H9 (cell line): ENCODE data around the gene SART1. TPM values are rescaled to one million over a fixed set of nuclear protein-coding genes. Genes with fewer than 3 reads are reported as not detected.

Experiments
- DNase-seq: peaks from one replicate; pipeline ENCODE4 v3.0.0-alpha.2; 2017
- H2AFZ ChIP-seq: one replicate; pipeline ENCODE4 v1.6.1; 2013; ENCODE audit warnings: mild to moderate bottlenecking, low read length, control low read depth, moderate library complexity
- H2AK5ac ChIP-seq: 2 replicates; pipeline ENCODE4 v1.6.1; 2013; ENCODE audit warnings: low read length, control low read depth, mixed read lengths; ENCODE audit not compliant: insufficient read length
- H2BK120ac ChIP-seq: one replicate; pipeline ENCODE4 v1.6.1; 2013; ENCODE audit warnings: low read depth, mild to moderate bottlenecking, low read length, control low read depth, inconsistent platforms; ENCODE audit not compliant: poor library complexity, severe bottlenecking
- H2BK12ac ChIP-seq: 2 replicates; pipeline ENCODE4 v1.6.1; 2013; ENCODE audit warnings: low read length, control low read depth, mixed read lengths, low read depth; ENCODE audit not compliant: insufficient read length
- H2BK15ac ChIP-seq: 2 replicates; pipeline ENCODE4 v1.6.1; 2013; ENCODE audit warnings: low read depth, low read length, control low read depth
- H2BK20ac ChIP-seq: one replicate; pipeline ENCODE4 v1.6.1; 2013; ENCODE audit warnings: low read depth, mild to moderate bottlenecking, low read length, control low read depth, inconsistent platforms; ENCODE audit not compliant: poor library complexity, severe bottlenecking
- H2BK5ac ChIP-seq: 2 replicates; pipeline ENCODE4 v1.6.1; 2013; ENCODE audit warnings: low read length, control low read depth, mixed read lengths; ENCODE audit not compliant: insufficient read length
- H3K14ac ChIP-seq: 2 replicates; pipeline ENCODE4 v1.6.1; 2013; ENCODE audit warnings: low read length, control low read depth; ENCODE audit not compliant: insufficient read depth
- H3K18ac ChIP-seq: 2 replicates; pipeline ENCODE4 v1.6.1; 2013; ENCODE audit warnings: low read depth, mild to moderate bottlenecking, mixed read lengths, low read length, control low read depth; ENCODE audit not compliant: insufficient read length
- H3K23ac ChIP-seq: 2 replicates; pipeline ENCODE4 v1.6.1; 2013; ENCODE audit warnings: low read length, control low read depth, mixed read lengths, low read depth; ENCODE audit not compliant: insufficient read length
- H3K23me2 ChIP-seq: 2 replicates; pipeline ENCODE4 v1.6.1; 2013; ENCODE audit warnings: low read depth, mild to moderate bottlenecking, mixed read lengths, low read length, control low read depth; ENCODE audit not compliant: insufficient read length, poor library complexity, severe bottlenecking
- H3K27ac ChIP-seq: 2 replicates; pipeline ENCODE4 v1.5.1; 2013; ENCODE audit warnings: low read length, control low read depth, mixed read lengths, low read depth; ENCODE audit not compliant: insufficient read length
- H3K27me3 ChIP-seq: 2 replicates; pipeline ENCODE4 v1.6.1; 2013; ENCODE audit warnings: low read length, control low read depth, inconsistent platforms; ENCODE audit not compliant: insufficient read depth
- H3K4ac ChIP-seq: 2 replicates; pipeline ENCODE4 v1.6.1; 2013; ENCODE audit warnings: low read depth, mild to moderate bottlenecking, control low read depth, inconsistent platforms, low read length, moderate library complexity
- H3K4me1 ChIP-seq: 2 replicates; pipeline ENCODE4 v1.6.1; 2013; ENCODE audit warnings: low read length, control low read depth, inconsistent platforms; ENCODE audit not compliant: insufficient read depth
- H3K4me2 ChIP-seq: 2 replicates; pipeline ENCODE4 v1.6.1; 2013; ENCODE audit warnings: low read length, control low read depth, mixed read lengths; ENCODE audit not compliant: insufficient read length, insufficient read depth
- H3K56ac ChIP-seq: 2 replicates; pipeline ENCODE4 v1.6.1; 2013; ENCODE audit warnings: low read depth, mild to moderate bottlenecking, mixed read lengths, low read length, control low read depth; ENCODE audit not compliant: insufficient read length
- H3K79me1 ChIP-seq: 2 replicates; pipeline ENCODE4 v1.6.1; 2013; ENCODE audit warnings: low read depth, mild to moderate bottlenecking, moderate library complexity, low read length, control low read depth, inconsistent platforms; ENCODE audit not compliant: insufficient read depth, poor library complexity, severe bottlenecking
- H3K79me2 ChIP-seq: 2 replicates; pipeline ENCODE4 v1.6.1; 2013; ENCODE audit warnings: low read length, control low read depth, inconsistent platforms; ENCODE audit not compliant: insufficient read depth
- H3K9ac ChIP-seq: 2 replicates; pipeline ENCODE4 v1.6.1; 2013; ENCODE audit warnings: low read length, control low read depth, mixed read lengths; ENCODE audit not compliant: insufficient read length; ENCODE audit errors: extremely low read depth
- H3K9me3 ChIP-seq: one replicate; pipeline ENCODE4 v1.6.1; 2013; ENCODE audit warnings: low read depth, low read length, inconsistent platforms; ENCODE audit not compliant: control insufficient read depth
- H3T11ph ChIP-seq: one replicate; pipeline ENCODE4 v1.6.1; 2013; ENCODE audit warnings: mild to moderate bottlenecking, low read length, control low read depth, inconsistent platforms
- H4K20me1 ChIP-seq: one replicate; pipeline ENCODE4 v1.6.1; 2013; ENCODE audit not compliant: control insufficient read depth, insufficient read length, insufficient read depth
- H4K5ac ChIP-seq: 2 replicates; pipeline ENCODE4 v1.6.1; 2013; ENCODE audit warnings: low read depth, mild to moderate bottlenecking, mixed read lengths, low read length, control low read depth; ENCODE audit not compliant: insufficient read length
- H4K8ac ChIP-seq: replicated peaks from 2 replicates; pipeline ENCODE4 v1.6.1; 2013; ENCODE audit warnings: low read length, control low read depth, mixed read lengths, low read depth; ENCODE audit not compliant: insufficient read length
- H4K91ac ChIP-seq: 2 replicates; pipeline ENCODE4 v1.6.1; 2013; ENCODE audit warnings: low read depth, mild to moderate bottlenecking, moderate library complexity, mixed read lengths, low read length, control low read depth; ENCODE audit not compliant: insufficient read length
- H3K27ac Mint-ChIP-seq, 3 experiments: 2 replicates in 2 of 3; 3 replicates in 1 of 3; pipeline ENCODE4 v1.8.0; 2020 to 2021; ENCODE audit warnings: mixed read lengths in 3 of 3, mild to moderate bottlenecking in 1 of 3, moderate library complexity in 1 of 3
- H3K27me3 Mint-ChIP-seq: 2 replicates; pipeline ENCODE4 v1.8.0; 2021; ENCODE audit warnings: low read depth, mild to moderate bottlenecking, moderate library complexity, mixed read lengths
- H3K36me3 Mint-ChIP-seq, 3 experiments: 2 replicates in 2 of 3; 3 replicates in 1 of 3; pipeline ENCODE4 v1.8.0; 2020 to 2021; ENCODE audit warnings: low read depth in 3 of 3, mixed read lengths in 3 of 3; ENCODE audit not compliant: insufficient read depth in 1 of 3
- H3K4me1 Mint-ChIP-seq, 2 experiments: 2 replicates each; pipeline ENCODE4 v1.8.0; 2020; ENCODE audit warnings: mixed read lengths in 2 of 2
- H3K4me3 Mint-ChIP-seq, 2 experiments: 2 replicates in 1 of 2; 3 replicates in 1 of 2; pipeline ENCODE4 v1.8.0; 2020 to 2021; ENCODE audit warnings: mild to moderate bottlenecking in 2 of 2, mixed read lengths in 2 of 2, moderate library complexity in 1 of 2
- H3K9me3 Mint-ChIP-seq, 2 experiments: 2 replicates in 1 of 2; 3 replicates in 1 of 2; pipeline ENCODE4 v1.8.0; 2020; ENCODE audit warnings: mild to moderate bottlenecking in 2 of 2, mixed read lengths in 2 of 2, moderate library complexity in 1 of 2
- CTCF ChIP-seq: fragments of 200-600 bp; sonication (generic); conservative IDR thresholded peaks from 3 replicates; pipeline ENCODE4 v1.8.0; 2021; ENCODE audit warnings: antibody characterized with exemption, mild to moderate bottlenecking
- WGBS: extraction: QIAGEN DNeasy Blood & Tissue Kit; methylation state at CpG from one replicate; pipeline ENCODE4 v1.1.7; 2013; ENCODE audit warnings: missing lambda C conversion rate, low lambda C conversion rate, mixed read lengths; ENCODE audit not compliant: insufficient read length; ENCODE audit errors: extremely low coverage; 5-methylcytosine and 5-hydroxymethylcytosine counted together
- total RNA-seq: library from RNA; stranded (reverse); gene quantifications from 2 replicates; pipeline ENCODE4 v1.2.1, GENCODE V29; 2021

Gene SART1
- total RNA-seq, 1 experiment from 2014 or later: 52.0 TPM

- Histone ChIP-seq H3K79me1 (no peaks in the 10 kb centered on the region), H2BK15ac (no peak overlapping the region), H3K4me2 (peak overlapping the region; percentile 98), H4K91ac (no peak overlapping the region), H3K23me2 (peaks cover 12% of the 10 kb centered on the region), H3T11ph (no peak overlapping the region), H3K27ac (no peak overlapping the region), H3K9me3 (no peaks in the 10 kb centered on the region), H3K23ac (no peak overlapping the region), H2BK12ac (no peak overlapping the region), H4K8ac (no peak overlapping the region), H3K56ac (no peak overlapping the region), H3K27me3 (no peaks in the 10 kb centered on the region), H3K4ac (no peak overlapping the region), H4K20me1 (no peaks in the 10 kb centered on the region), H4K5ac (no peak overlapping the region), H2BK5ac (no peak overlapping the region), H2AK5ac (no peak overlapping the region), H3K4me1 (no peaks in the 10 kb centered on the region), H3K18ac (no peak overlapping the region), H3K9ac (peak overlapping the region; percentile 72), H2AFZ (no peak overlapping the region), H3K14ac (peak overlapping the region; percentile 80), H3K79me2 (peaks cover 8% of the 10 kb centered on the region; the same call in 1 of the 2 replicates), H2BK20ac (no peak overlapping the region), H2BK120ac (no peak overlapping the region)
- peaks cover 22 to 26% of the 10 kb centered on the region in 2 experiments for H3K4me1 Mint-ChIP-seq
- peaks cover 38 to 64% (median 54%) of the 10 kb centered on the region in 3 experiments for H3K36me3 Mint-ChIP-seq
- peak overlapping the region; percentile 99 to 100 for H3K4me3 Mint-ChIP-seq
- peak; percentile 12; the same call in 1 of the 3 replicates for TF ChIP-seq CTCF
- WGBS: no CpG with 5 or more reads among the region's 40 CpGs
- no peaks in the 10 kb centered on the region for H3K9me3 Mint-ChIP-seq
- peak; percentile 34 for DNase-seq
- H3K27me3 Mint-ChIP-seq: no peaks in the 10 kb centered on the region
- H3K27ac Mint-ChIP-seq: peak overlapping the region; percentile 91 to 100 (median 100); a peak in 6 of 7 replicates
These were observed 41.2 kb downstream of the SART1 start for GRCh38 chr11:66002648-66003225.
